C1 segment of cervical spinal cord (tissue), 14 donors: ENCODE results near the gene NUP85.
"Not testable (repeated sequence)": the region's sequence is repeated elsewhere in the genome, so short reads cannot be mapped to it uniquely, and the experiment has no call there.

Experiments used
- DNase-seq, 14 donors: peaks; one replicate each; lab custom pipeline; 2025; lab: John Stamatoyannopoulos, UW

The NUP85 gene

DNA sequence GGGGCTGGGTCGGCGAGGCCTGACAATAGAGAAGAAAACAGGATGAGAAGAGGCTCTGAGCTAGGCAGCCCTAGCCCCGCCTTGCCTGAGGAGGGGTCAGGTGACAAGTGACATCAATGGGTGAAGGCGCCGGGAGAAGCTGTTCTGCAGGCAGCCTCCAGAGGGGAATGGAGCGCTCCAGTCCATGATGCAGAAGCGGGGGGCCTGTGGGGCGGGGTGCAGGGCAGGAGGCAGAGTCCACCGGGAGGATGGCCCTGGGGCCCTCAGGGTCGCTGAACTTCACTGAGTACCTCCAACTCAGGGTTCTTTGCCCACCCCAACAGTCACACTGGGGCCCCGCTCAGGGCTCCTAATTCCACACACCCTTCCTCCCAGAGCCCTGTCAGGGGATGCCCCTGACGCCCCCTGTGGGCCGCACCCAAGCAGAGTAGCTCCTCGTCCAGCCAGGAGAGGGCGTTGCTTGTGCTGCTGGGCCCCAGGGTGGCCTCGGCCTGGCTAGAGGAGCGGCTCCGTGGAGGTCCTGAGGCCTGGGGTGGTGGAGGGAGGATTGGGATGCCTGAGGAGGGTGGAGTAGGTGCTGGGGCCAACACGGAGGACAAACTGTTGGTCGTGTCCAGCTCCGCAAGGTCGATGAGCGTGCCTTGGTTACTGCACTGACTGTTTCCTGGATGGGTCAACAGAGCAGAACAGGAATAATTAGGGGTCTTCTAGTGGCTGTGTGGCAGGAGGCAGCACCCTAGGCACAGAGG lies 35.1 kb downstream of the NUP85 start:
- peak in 2 of 14 donors; percentile 35 to 86 for DNase-seq

GRCh38 chr17:75241143-75241430 lies 35.6 kb downstream of the NUP85 start:
- no peak for DNase-seq

- no peak for DNase-seq
Observed at GRCh38 chr17:75241502-75241901, 36.0 kb downstream of the NUP85 start.

- DNase-seq: no peak
Observed at GRCh38 chr17:75241996-75242460, 36.5 kb downstream of the NUP85 start.

DNA sequence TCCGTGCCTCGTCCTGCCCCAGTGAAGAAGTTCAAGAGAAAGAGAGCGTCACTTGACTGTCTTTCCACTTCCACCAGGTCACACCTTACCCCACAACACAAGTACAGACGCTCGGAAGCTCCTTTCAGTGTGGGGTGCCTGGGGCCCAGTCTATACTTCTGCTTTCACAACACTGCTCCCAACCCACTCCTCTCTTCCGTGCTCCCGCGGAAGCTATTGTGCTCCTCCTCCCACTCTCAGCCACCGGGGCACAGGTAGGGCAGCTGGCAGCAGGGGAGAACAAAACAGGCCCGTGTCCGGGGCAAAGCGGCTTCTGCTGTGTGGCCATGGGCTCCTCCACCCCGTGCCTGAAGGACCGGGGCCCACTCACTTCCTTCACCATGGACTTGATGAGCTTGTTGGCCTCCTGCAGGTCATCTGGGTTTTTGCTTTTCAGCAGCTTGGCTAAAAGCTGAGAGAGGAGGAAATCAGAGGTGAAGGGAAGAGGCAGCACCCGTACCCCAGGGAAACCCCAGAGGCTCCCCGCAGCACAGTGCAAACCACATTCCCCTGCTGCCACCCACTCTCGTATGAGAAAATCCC lies 37.1 kb downstream of the NUP85 start:
- peak in 1 of 14 donors; percentile 28 for DNase-seq

GRCh38 chr17:75244133-75244866 lies 38.8 kb downstream of the NUP85 start:
- no peak for DNase-seq

DNA sequence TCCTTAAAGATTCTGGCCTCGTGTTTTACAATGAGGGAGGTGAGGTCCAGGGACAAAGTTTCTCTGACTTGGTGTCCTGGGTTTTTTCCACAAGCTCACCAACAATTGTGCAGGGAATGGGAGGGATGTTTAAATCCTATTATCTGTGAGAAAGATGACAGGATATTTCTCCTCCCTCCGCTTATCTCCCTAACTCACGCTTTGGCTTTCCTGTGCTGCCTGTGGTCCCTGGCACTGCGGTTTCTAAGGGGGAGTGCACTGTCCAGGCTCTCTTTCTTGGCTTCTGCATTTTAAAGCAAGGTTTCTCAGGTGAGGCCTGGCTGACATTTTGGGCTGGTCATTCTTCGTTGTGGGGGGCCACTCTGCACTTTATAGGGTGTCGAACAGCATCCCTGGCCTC lies 39.5 kb downstream of the NUP85 start:
- DNase-seq: no peak

GRCh38 chr17:75246404-75246803 lies 40.9 kb downstream of the NUP85 start:
- DNase-seq: no peak

- DNase-seq: no peak
Observed at GRCh38 chr17:75249564-75249963, 44.1 kb downstream of the NUP85 start.

DNA sequence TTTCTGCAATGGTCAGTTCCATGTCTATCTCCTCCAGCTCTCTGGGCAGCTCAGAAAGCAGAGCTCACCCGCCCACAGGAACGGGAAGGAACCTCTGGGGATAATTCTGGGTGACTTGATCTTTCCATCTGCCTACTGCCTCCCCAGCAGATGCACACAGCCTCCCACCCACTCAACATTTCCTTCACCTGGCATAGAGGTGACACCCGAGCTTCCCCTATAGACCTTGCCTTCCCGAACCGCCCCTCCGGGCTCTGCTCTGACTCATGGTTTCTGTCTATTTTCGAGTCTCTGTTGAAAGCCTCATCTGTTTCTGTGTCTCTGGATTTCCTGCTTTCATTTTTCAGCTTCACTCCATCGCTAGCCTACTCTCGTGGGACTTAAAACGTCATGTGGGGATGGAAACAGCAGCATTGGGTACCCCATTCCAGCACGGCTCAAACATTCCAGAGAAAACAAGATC lies 44.6 kb downstream of the NUP85 start:
- DNase-seq: no peak

- DNase-seq: no peak
Observed at GRCh38 chr17:75252039-75252816, 46.7 kb downstream of the NUP85 start.

- not testable (repeated sequence) for DNase-seq
Observed at GRCh38 chr17:75255954-75256698, 50.6 kb downstream of the NUP85 start.

GRCh38 chr17:75257228-75257627 lies 51.7 kb downstream of the NUP85 start:
- not testable (repeated sequence) for DNase-seq

- no peak for DNase-seq
Observed at GRCh38 chr17:75260641-75261335, 55.3 kb downstream of the NUP85 start.

DNA sequence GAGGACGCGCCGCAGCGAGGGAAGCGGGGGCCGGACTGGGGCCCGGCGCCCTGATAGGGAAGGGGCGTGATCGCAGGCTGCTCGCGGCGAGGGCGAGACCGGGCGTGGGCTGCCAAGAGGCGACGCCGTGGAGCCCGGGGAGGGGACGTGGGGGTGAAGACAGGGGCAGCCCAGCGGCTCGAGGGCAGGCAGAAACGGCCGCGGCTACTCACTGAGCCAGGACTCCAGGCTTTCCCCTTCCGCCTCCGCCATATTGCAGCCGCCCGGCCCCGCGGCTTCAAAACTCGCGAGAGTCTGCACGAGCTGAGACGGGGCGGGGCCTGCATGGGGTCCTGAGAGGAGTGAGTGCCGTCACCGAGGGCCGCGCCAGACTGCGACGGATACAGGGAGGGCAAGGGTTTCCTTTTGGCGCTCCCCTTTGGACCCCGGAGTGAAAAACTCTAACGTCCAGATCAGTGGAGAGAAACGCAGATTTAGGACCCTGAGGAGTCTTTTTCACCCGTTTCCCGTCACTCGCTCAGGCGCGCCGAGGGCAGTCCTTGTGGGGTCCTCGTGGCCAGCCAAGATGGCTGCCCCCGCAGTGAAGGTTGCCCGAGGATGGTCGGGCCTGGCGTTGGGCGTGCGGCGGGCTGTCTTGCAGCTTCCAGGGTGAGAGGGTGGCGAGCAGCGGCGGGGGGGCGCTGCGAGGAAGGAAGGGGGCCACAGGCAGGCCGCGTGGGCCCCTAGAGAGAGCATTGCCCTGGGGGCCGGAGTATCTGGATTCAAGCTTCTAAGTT lies 56.0 kb downstream of the NUP85 start, which contains the start of the genes GGA3 and MRPS7:
GGA3 (minus strand) TSS at position 271 of the 776 bp plus-strand sequence; CDS start at position 252, 19 bp downstream.
MRPS7 (plus strand) TSS at position 544 of the 776 bp plus-strand sequence; CDS start at position 566, 22 bp downstream.
- DNase-seq: peak; percentile 66 to 99 (median 92)

GRCh38 chr17:75262112-75262606 lies 56.7 kb downstream of the NUP85 start:
- no peak for DNase-seq

GRCh38 chr17:75263055-75263454 lies 57.6 kb downstream of the NUP85 start:
- no peak for DNase-seq

GRCh38 chr17:75265614-75266315 lies 60.3 kb downstream of the NUP85 start:
- no peak for DNase-seq
